ENCODE results near the gene CTDP1. TPM values are rescaled to one million over a fixed set of nuclear protein-coding genes. Genes with fewer than 3 reads are reported as not detected.

CTDP1 gene
- total and polyA plus RNA-seq, 4 donors, result 18.8 to 30.5 (median 21.7) TPM

GRCh38 chr18:79645291-79645983 lies 34.2 kb upstream of the CTDP1 start:
- H3K4me3 ChIP-seq, result no peak overlapping the region
- peaks cover 7 to 14% (median 10%) of the 10 kb centered on the region in 3 donors for H3K27me3 ChIP-seq (ENCODE audit: control insufficient read depth in 3 of 3, insufficient read depth in 3 of 3, low read length in 2 of 3)
- TF ChIP-seq CTCF (IDR thresholded peaks at IDR 0.05; ENCODE audit: control extremely low read depth, extremely low read depth), result no peak
- no peaks in the 10 kb centered on the region for H3K36me3 ChIP-seq (ENCODE audit: control insufficient read depth in 4 of 4, insufficient read depth in 4 of 4, low read length in 4 of 4)
- WGBS, 2 donors, result 80 to 83% methylated on average over 21 of the region's 21 CpGs
- no peak overlapping the region for H3K9ac ChIP-seq (ENCODE audit: insufficient read depth in 1 of 2, low read length in 2 of 2)
- no peak overlapping the region for H3K27ac ChIP-seq (ENCODE audit: low read depth in 1 of 2, low read length in 1 of 2)
- H3K4me1 ChIP-seq (ENCODE audit: control insufficient read depth in 5 of 5, insufficient read depth in 5 of 5, low read length in 5 of 5), result peaks cover 0 to 12% (median 0%) of the 10 kb centered on the region in 5 donors
- no peaks in the 10 kb centered on the region for H3K9me3 ChIP-seq (ENCODE audit: control insufficient read depth in 4 of 4, insufficient read depth in 3 of 4, low read length in 3 of 4)
- no peak for ATAC-seq (ENCODE audit: insufficient read depth, low FRiP score)
- DNase-seq, result no peak

GRCh38 chr18:79647307-79647706 lies 32.3 kb upstream of the CTDP1 start:
- no peak overlapping the region for H3K27ac ChIP-seq (ENCODE audit: low read depth in 1 of 2, low read length in 1 of 2)
- H3K9ac ChIP-seq (ENCODE audit: insufficient read depth in 1 of 2, low read length in 2 of 2), result no peak overlapping the region
- ATAC-seq (ENCODE audit: insufficient read depth, low FRiP score) (no peak), DNase-seq (no peak)
- H3K4me1 ChIP-seq (ENCODE audit: control insufficient read depth in 5 of 5, insufficient read depth in 5 of 5, low read length in 5 of 5), result peaks cover 0 to 12% (median 0%) of the 10 kb centered on the region in 5 donors
- 0 to 10% methylated on average over 1 of the region's 1 CpG for WGBS, 2 donors
- H3K9me3 ChIP-seq (ENCODE audit: control insufficient read depth in 4 of 4, insufficient read depth in 3 of 4, low read length in 3 of 4), result no peaks in the 10 kb centered on the region
- H3K36me3 ChIP-seq (ENCODE audit: control insufficient read depth in 4 of 4, insufficient read depth in 4 of 4, low read length in 4 of 4), result no peaks in the 10 kb centered on the region
- H3K27me3 ChIP-seq (ENCODE audit: control insufficient read depth in 3 of 3, insufficient read depth in 3 of 3, low read length in 2 of 3), result peaks cover 0 to 19% (median 19%) of the 10 kb centered on the region in 3 donors
- no peak overlapping the region for H3K4me3 ChIP-seq
- no peak for TF ChIP-seq CTCF (IDR thresholded peaks at IDR 0.05; ENCODE audit: control extremely low read depth, extremely low read depth)

GRCh38 chr18:79650959-79651358 lies 28.6 kb upstream of the CTDP1 start:
- Histone ChIP-seq H3K27ac (ENCODE audit: low read depth in 1 of 2, low read length in 1 of 2) (no peak overlapping the region), H3K9me3 (ENCODE audit: control insufficient read depth in 4 of 4, insufficient read depth in 3 of 4, low read length in 3 of 4) (peaks cover 0 to 2% (median 1%) of the 10 kb centered on the region in 4 donors), H3K4me3 (no peak overlapping the region), H3K36me3 (ENCODE audit: control insufficient read depth in 4 of 4, insufficient read depth in 4 of 4, low read length in 4 of 4) (no peaks in the 10 kb centered on the region), H3K4me1 (ENCODE audit: control insufficient read depth in 5 of 5, insufficient read depth in 5 of 5, low read length in 5 of 5) (no peaks in the 10 kb centered on the region), H3K9ac (ENCODE audit: insufficient read depth in 1 of 2, low read length in 2 of 2) (no peak overlapping the region), H3K27me3 (ENCODE audit: control insufficient read depth in 3 of 3, insufficient read depth in 3 of 3, low read length in 2 of 3) (peaks cover 0 to 32% (median 29%) of the 10 kb centered on the region in 3 donors)
- TF ChIP-seq CTCF (IDR thresholded peaks at IDR 0.05; ENCODE audit: control extremely low read depth, extremely low read depth), result no peak
- ATAC-seq (ENCODE audit: insufficient read depth, low FRiP score) (no peak), DNase-seq (no peak)
- WGBS, 2 donors, result 83 to 90% methylated on average over 11 of the region's 11 CpGs

All from lung (tissue), 12 donors.